Mucosa of descending colon (tissue), 3 donors: Measurements from ENCODE around the gene SIK2. TPM values are rescaled to one million over a fixed set of nuclear protein-coding genes. Genes with fewer than 3 reads are reported as not detected.

ENCODE experiments used
- ATAC-seq: fragments of 200-7000 bp; cut with Tn5 transposase; one replicate; pipeline ENCODE4 v1.9.1; 2020; ENCODE audit warnings: mild to moderate bottlenecking, moderate library complexity
- DNase-seq, 3 donors: peaks; one replicate each; pipeline ENCODE4 v3.0.0-alpha.2; 2020
- H3K36me3 ChIP-seq: fragments of 200-600 bp; one replicate; pipeline ENCODE4 v1.8.0; 2021; ENCODE audit warnings: low read depth, mild to moderate bottlenecking
- H3K4me1 ChIP-seq: fragments of 200-600 bp; one replicate; pipeline ENCODE4 v1.8.0; 2021; ENCODE audit warnings: low read depth, mild to moderate bottlenecking
- H3K4me3 ChIP-seq: fragments of 200-600 bp; one replicate; pipeline ENCODE4 v1.8.0; 2021; ENCODE audit warnings: mild to moderate bottlenecking
- H3K9me3 ChIP-seq: fragments of 200-600 bp; one replicate; pipeline ENCODE4 v1.8.0; 2021; ENCODE audit warnings: mild to moderate bottlenecking
- intact Hi-C, 2 donors: fragments of 100-400 bp; cut with DNase I in 1 of 2; cut with micrococcal nuclease in 1 of 2; formaldehyde crosslinking; loops; one replicate each; pipeline versions ENCODE4 v1.11.0 to v1.11.1; 2022; cut with DNase I, micrococcal nuclease
- total RNA-seq, 3 donors: library from RNA; stranded (reverse); fragmentation: NEBNext Ultra II Directional in 2 of 3; extraction: Animal tissue kit (Norgen Biotek cat#: 25700) in 2 of 3; gene quantifications; one replicate each; pipeline versions ENCODE4 v1.2.1 to v1.2.4, GENCODE V29; 2021 to 2023
- TF ChIP-seq, protein P1 (sequence below): fragments of 200-600 bp; IDR thresholded peaks from one replicate; pipeline ENCODE4 v1.8.0; 2022; ENCODE audit warnings: antibody characterized with exemption, mild to moderate bottlenecking
- donor health status: DM: no; HTN: no; CAD: no; lungs with moderate emphysema.
- donor health status: DM: no; HTN: no; CAD: no.
- donor health status: DM: no; HTN: yes; CAD: no.

The SIK2 gene
- total RNA-seq, 3 donors from 2014 or later = 22.0 to 23.0 (median 22.7) TPM

DNA sequence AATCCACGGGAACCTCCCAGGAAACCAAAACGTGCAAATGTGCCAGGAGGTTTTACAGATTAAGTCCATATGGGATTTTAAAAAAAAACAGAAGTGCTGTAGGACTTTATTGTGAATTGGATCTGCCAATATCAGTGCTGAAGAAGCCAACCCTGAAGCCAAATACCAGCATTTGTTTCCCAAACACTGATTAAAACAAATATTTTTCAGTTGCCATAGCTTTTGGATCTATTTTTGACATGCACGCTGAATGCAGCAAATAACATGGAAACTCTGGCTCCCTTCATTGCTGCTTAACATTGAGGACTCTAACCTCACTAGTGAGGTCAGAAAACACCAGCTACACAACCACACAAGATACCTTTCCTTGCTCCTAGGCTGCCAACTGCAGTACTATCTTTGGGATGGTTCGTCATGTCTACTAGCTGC, 28.4 kb upstream of the SIK2 start:
- H3K4me1 ChIP-seq = no peaks in the 10 kb centered on the region
- intact Hi-C loops = no loop called here
- ATAC-seq = no peak
- no peak overlapping the region for H3K4me3 ChIP-seq
- TF ChIP-seq, protein P1, sequence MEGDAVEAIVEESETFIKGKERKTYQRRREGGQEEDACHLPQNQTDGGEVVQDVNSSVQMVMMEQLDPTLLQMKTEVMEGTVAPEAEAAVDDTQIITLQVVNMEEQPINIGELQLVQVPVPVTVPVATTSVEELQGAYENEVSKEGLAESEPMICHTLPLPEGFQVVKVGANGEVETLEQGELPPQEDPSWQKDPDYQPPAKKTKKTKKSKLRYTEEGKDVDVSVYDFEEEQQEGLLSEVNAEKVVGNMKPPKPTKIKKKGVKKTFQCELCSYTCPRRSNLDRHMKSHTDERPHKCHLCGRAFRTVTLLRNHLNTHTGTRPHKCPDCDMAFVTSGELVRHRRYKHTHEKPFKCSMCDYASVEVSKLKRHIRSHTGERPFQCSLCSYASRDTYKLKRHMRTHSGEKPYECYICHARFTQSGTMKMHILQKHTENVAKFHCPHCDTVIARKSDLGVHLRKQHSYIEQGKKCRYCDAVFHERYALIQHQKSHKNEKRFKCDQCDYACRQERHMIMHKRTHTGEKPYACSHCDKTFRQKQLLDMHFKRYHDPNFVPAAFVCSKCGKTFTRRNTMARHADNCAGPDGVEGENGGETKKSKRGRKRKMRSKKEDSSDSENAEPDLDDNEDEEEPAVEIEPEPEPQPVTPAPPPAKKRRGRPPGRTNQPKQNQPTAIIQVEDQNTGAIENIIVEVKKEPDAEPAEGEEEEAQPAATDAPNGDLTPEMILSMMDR = no peak
- H3K9me3 ChIP-seq = no peaks in the 10 kb centered on the region
- no peak for DNase-seq
- no peaks in the 10 kb centered on the region for H3K36me3 ChIP-seq

DNA sequence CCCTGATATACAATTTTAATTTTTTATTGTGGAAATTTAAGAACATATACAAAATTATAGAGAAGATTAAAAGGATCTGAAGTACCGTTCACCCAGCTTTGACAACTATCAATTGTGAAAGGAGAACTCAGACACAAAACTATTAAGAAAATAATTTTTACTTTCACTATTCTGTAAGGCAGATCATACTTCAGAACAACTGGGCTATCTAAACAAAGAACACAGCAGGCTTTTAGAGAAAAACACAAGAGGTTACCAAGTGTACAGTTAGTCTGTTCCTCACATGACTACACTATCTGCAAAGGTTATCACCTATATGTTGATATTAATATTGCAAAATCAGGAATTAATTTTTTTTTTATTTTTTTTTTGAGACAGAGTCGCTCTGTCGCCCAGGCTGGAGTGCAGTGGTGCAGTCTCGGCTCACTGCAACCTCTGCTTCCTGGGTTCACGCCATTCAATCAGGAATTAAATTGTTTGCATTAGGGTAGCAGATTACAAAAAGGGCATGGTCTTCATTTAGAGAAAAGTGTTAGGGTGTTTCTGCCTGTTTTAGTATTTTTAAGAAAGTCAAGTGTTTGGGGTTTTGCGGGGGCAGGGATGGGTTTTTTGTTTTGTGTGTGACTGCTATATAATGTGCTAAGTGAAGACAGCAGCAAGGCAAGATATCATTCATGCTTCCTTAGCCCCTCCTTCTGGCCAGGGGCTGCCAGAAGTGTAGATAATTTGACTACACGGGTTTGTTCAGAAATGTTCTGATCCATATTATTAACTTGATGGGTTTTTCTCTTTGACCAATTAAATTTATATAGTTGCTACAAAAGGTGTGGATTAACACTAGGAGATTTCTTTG, 27.6 kb upstream of the SIK2 start:
- no peak for ATAC-seq
- DNase-seq = no peak
- Histone ChIP-seq H3K36me3 (no peaks in the 10 kb centered on the region), H3K4me3 (no peak overlapping the region), H3K4me1 (no peaks in the 10 kb centered on the region), H3K9me3 (no peaks in the 10 kb centered on the region)
- TF ChIP-seq, protein P1 = no peak
- intact Hi-C loops = no loop called here

DNA sequence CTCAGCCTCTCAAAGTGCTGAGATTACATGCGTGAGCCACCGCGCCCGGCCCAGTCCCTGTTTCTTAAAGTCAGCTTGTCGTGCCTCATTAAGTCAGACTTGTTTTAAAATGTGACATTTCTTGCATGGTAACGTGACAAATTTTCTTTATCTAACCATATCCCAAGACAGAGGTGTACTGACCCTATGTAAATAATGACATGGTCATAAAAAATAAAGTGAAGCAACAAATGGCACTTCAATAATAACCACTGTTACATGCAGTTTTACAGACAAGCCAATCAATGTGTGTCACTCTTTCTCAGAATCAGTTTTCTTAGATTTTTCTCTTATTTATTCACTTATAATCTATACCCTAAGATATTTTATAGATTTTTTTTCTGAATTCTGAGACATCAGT, 26.5 kb upstream of the SIK2 start:
- Histone ChIP-seq H3K36me3 (no peaks in the 10 kb centered on the region), H3K4me3 (no peak overlapping the region), H3K9me3 (no peaks in the 10 kb centered on the region), H3K4me1 (no peaks in the 10 kb centered on the region)
- ATAC-seq (no peak), DNase-seq (no peak)
- TF ChIP-seq, protein P1 = no peak
- intact Hi-C loops = no loop called here

DNA sequence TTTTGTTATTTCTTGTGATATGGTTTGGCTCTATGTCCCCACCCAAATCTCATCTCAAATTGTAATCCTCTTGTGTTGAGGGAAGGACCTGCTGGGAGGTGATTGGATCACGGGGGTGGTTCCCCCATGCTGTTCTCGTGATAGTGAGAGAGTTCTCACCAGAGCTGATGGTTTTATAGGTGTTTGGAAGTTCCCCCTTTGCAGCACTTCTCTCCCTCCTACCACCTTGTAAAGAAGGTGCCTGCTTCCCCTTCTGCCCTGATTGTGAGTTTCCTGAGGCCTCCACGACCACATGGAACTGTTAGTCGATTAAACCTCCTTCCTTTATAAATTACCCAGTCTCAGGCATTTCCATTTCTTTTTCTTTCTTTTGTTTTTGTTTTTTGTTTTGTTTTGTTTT, 24.4 kb upstream of the SIK2 start:
- H3K4me3 ChIP-seq = no peak overlapping the region
- intact Hi-C loops = no loop called here
- no peak for ATAC-seq
- no peaks in the 10 kb centered on the region for H3K9me3 ChIP-seq
- no peaks in the 10 kb centered on the region for H3K36me3 ChIP-seq
- TF ChIP-seq, protein P1 = no peak
- H3K4me1 ChIP-seq = no peaks in the 10 kb centered on the region
- no peak for DNase-seq

DNA sequence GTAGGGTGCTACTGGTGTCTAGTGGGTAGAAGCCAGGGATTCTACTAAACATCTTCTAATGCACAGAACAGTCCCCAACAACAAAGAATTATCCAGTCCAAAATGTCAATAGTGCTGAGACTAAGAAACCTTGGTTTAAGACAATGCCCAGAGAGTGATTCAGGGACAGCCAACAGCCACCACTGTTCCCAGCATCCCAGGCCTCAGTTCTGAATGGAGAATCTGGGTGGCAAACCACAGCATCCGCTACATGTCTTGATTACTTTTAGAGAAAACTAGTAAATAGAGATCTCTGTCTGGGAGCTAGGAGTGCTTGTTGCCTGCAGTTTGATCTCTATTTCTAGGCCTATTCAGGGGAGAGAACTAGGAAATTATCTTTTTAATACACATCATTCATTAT, 20.9 kb upstream of the SIK2 start:
- no peak overlapping the region for H3K4me3 ChIP-seq
- ATAC-seq (no peak), DNase-seq (no peak)
- intact Hi-C loops = loop anchor here in 1 of 2 donors (10.0 kb wide), 1 partner anchor 253 kb away; no protein-coding TSS in a partner anchor
- H3K4me1 ChIP-seq = no peaks in the 10 kb centered on the region
- TF ChIP-seq, protein P1 = no peak
- H3K36me3 ChIP-seq = no peaks in the 10 kb centered on the region
- no peaks in the 10 kb centered on the region for H3K9me3 ChIP-seq
